GM21528 (cell line): Measurements from ENCODE around the gene FOXS1.
"Not testable (repeated sequence)": the region's sequence is repeated elsewhere in the genome, so short reads cannot be mapped to it uniquely, and the experiment has no call there.

ENCODE experiments used
- ATAC-seq: cut with Tn5 transposase; IDR thresholded peaks from one replicate; pipeline ENCODE4 v1.9.1; 2021; ENCODE audit warnings: mild to moderate bottlenecking, moderate library complexity; ENCODE audit not compliant: unreplicated experiment, low FRiP score

The FOXS1 gene

DNA sequence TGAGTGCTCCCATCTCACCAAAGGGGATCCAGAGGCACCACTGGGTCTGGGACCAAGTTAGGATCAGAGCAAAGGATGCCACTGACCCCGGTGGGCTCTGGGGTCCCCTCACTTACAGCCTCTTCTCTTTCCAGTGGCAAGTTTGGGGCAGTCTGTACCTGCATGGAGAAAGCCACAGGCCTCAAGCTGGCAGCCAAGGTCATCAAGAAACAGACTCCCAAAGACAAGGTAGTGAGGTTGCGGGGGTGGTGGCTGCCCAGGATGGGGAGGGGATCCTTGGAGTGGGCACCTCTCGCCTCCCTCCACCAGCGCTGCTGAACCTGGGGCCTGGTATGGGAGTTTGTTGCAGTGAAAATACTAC lies 21.3 kb downstream of the FOXS1 start:
- ATAC-seq, result no peak

DNA sequence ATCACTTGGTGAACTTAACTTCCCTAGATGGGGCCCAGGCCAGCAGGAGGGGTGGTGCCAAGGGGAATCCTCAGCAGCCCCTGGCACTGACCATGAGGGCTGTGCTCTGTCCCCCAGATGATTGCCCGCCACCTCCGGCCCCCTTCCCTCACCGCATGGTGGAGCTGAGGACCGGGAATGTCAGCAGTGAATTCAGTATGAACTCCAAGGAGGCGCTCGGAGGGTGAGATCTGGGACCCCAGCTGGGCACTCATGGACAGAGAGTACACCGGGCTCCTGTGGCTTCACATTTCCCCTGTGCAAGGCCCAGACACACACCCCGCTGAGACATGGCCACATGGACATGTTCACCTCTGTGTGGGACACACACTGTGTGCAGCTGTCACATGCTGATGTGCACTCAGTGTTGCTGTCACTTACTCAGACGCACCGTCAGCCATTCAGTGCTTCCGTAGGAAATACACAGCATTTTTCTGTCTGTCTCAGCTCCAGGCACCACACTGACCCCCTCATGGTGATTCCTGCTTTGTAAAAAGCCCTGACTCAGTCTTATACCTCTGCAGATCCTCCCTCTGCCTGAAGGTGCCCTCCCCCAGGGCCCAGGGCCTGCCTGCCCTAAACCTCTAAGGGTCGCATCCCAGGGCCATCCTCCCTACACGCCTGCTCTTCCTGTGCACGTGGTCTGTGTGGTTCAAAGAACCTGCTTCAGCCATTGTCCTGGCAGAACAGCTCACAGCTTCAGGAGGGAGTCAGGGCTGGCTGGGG lies 21.9 kb downstream of the FOXS1 start:
- ATAC-seq, result no peak

DNA sequence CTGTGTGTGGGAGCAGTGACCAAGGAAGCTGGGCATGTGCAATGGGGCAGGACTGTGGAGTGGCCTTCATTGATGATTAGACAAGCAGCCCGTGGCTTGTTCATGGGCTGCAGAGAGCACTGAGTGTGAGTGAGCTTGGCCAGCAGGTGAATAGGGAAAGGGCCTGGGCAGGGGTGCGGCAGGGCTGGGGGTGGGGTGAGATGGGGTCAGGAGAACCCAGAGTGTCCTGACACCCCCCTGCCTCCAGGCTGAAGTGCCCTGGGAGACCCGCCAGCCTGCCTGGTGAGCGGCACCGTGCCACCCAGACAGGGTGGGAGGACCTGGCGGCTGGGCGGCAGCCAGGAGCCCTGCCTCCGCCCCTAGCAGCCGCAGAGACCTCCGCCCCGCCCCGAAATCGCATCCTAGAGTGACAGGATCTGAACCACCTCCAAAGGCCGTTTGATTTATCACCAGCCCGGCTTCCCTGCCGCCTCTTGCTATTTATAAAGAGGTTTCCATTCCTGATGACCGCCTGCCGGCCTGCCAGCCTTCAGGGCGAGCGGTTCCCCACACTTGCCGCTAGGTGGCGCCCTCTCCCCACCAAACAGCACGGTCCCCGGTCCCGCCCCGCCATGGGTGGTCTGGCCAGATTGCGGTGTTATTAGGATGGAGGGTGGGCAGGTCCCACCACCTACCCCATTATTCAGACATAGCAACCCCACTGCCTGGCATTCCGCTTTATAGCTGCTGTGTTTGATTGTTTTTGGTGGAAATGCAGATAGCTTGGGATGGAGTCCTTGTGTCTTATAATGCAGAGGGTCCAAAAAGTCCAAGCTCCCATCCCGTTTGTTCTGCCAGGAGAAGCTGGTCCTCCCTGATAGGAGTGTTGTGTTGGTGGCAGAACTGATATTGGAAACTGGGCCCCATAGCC lies 22.7 kb downstream of the FOXS1 start:
- peak; percentile 60 for ATAC-seq

DNA sequence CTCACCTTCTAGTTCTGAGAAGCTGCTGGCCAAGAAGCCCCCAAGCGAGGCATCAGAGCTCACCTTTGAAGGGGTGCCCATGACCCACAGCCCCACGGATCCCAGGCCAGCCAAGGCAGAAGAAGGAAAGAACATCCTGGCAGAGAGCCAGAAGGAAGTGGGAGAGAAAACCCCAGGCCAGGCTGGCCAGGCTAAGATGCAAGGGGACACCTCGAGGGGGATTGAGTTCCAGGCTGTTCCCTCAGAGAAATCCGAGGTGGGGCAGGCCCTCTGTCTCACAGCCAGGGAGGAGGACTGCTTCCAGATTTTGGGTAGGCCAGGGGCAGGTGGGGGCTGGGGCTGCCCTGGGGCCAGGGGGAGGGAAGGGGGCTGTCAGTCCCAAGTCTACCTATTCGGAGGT lies 24.0 kb downstream of the FOXS1 start:
- ATAC-seq, result no peak

- no peak for ATAC-seq
Observed at GRCh38 chr20:31820228-31820627, 25.2 kb downstream of the FOXS1 start.

DNA sequence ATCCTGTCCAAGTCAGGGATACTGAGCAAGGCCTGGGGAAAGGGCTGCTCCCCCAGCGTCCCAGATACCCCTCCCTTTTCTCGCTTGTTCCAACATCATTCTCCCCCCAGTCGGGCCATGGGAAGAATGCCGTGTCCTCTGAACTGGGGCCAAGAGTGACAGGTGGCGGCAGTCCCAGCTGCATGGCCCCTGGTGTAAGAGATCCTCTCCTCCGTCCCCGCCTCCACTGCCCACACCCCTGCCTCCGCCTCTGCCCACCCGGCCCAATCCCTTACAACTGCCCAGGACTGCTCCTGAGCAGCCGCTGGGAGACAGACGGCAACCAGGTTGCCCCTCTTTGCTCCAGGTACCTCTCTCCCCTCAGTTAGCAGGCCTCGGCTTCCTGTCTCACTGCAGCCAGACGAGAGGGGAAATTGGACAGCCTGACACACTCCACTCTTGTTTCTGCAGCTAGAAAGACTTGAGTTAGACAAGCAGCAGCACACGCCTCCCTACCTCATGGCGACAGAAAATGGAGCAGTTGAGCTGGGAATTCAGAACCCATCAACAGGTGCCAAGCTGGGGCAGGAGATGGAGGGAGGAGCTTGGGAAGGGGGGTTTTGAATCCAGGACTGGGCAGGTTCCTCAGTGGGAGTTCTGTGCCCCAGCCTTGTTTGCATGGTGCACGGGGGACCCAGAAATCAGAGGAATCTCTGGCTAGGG lies 26.2 kb downstream of the FOXS1 start, which contains the start of gene MYLK2:
MYLK2 (plus strand) TSS at position 274 of the 702 bp plus-strand sequence; CDS start at position 499, 225 bp downstream.
- no peak for ATAC-seq

DNA sequence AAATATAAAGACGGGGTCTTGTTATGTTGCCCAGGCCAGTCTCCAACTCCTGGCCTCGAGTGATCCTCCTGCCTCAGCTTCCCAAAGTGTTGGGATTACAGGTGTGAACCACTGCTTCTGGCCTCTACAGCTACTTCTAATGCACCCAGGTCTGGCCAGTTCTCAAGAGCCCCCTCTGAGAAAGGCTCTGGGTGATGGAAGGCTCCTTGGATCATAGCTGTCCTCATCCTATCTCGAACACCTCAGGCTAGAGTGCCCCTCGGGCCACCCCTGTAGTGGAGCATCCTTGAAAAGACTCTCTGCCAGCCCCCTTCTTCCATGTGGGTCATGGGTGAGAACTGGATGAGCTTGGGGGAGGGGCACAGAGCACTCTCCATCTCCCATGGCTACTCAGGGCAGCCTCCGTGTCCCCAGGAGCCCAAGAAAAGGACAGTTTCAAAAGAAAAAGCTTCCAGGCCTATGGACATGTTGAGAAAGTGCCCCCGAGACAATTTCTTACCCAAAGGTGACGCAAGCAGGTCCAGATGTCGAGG lies 27.0 kb downstream of the FOXS1 start:
- no peak for ATAC-seq

DNA sequence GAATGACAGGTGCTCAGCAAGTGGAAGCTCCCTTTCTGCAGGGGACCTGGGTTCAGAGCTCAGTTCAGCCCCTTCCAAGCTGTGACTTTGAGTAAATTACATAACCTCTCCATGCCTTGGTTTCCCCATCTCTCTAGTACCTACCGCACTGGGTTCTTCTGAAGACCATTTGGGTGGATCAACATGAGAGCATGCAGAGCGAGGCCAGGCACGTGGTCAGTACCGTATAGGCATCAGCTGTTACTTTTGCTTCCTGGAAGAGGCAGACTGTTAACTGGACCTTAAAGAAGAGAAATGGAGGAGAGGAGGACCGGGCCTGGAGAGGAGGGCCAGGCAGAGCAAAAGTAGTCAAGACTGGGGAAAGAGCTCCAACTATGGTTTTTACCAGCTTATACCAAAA lies 27.9 kb downstream of the FOXS1 start:
- no peak for ATAC-seq

DNA sequence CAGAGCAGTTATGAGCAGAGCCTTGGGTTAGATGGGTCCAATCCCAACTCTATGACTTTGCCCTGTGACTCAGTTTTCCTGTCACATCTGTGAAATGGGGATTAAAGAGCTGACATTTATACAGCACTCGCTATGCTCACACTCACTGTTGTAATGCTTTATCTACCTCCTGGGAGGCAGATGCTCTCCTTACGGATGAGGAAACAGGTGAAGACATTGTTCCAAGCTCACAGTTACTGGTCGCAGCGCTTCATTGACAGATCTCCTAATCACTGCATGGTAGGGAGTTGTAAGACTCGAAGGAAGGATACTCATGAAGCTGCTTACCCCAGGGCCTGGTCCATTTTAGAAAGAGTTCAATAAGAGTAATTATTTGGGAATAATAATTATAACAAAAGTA lies 29.2 kb downstream of the FOXS1 start:
- no peak for ATAC-seq

GRCh38 chr20:31815408-31816188 lies 29.8 kb downstream of the FOXS1 start:
- ATAC-seq, result no peak

DNA sequence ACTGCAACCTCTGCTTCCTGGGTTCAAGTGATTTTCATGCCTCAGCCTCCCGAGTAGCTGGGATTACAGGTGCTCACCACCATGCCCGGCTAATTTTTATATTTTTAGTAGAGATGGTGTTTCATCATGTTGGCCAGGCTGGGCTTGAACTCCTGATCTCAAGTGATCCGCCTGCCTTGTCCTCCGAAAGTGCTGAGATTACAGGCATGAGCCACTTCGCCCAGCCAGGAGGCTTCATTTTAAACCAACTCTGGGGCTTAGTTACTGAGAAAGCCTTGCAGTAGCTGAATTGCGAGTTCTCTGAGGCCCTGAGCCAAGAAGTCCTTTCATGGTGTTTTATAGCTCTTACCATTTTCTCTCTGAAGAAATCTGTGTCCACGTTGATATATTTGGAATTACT lies 31.3 kb downstream of the FOXS1 start:
- ATAC-seq, result not testable (repeated sequence)

DNA sequence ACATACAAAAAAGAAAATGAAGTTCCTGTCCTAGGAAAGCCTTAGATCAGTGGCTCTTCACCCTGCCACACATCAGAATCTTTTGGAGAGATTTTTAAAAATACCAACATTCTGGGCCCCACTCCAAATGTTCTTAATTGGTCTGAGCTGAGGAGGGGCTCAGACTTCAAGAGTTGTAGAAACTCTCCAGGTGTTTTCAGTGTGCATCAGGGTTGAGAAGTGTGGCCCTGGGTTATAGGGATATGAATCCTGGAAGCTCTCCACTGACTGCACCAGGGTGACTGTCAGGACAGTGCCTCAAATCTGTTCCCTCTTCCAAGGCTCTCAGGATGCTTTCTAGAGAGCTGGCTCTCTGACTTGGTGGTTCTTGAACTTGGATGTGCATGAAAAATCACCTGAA lies 31.8 kb downstream of the FOXS1 start:
- ATAC-seq, result no peak

GRCh38 chr20:31811796-31812728 lies 33.3 kb downstream of the FOXS1 start:
- no peak for ATAC-seq

DNA sequence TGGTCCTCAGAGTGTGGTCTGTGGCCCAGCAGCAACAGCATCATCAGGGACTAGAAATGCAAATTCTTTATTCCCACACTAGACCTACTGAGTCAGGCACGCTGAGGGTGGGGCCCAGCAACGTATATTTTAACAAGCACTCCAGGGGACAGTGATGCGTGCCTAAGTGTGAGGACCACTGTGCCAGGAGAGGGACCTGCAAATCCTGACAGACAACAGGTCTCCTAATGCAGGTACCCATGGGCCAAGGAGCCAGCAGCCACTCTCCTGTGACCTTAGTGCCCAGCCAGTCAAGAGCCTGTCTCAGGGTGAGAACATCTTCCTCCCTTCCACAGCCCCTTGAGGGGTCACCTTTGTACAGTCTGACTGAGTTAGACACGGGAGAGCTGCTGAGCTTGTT lies 34.2 kb downstream of the FOXS1 start:
- no peak for ATAC-seq

- ATAC-seq, result no peak
Observed at GRCh38 chr20:31809661-31810060, 35.7 kb downstream of the FOXS1 start.

DNA sequence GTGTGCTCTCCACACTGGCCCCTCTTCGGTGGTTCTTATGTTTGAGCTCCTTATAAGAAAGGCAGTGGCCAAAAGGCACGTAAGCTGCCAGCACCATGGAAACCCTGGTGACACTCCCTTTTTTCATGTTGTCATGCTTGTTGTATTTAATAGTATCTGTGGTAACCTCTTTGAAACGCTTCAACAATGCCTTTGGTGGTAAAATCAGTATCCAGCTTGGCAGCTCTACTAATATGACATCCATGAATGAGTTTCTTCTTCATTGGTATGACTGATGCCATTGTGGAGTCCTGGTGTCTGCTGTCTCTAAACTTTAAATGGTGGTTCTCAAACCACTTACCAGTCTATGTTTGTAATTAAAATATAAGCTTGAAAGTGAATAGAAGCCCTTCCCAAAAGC lies 36.9 kb downstream of the FOXS1 start:
- ATAC-seq, result no peak

- no peak for ATAC-seq
Observed at GRCh38 chr20:31806564-31807355, 38.6 kb downstream of the FOXS1 start.
